ENCODE measurements around the gene AAMDC.

DNA sequence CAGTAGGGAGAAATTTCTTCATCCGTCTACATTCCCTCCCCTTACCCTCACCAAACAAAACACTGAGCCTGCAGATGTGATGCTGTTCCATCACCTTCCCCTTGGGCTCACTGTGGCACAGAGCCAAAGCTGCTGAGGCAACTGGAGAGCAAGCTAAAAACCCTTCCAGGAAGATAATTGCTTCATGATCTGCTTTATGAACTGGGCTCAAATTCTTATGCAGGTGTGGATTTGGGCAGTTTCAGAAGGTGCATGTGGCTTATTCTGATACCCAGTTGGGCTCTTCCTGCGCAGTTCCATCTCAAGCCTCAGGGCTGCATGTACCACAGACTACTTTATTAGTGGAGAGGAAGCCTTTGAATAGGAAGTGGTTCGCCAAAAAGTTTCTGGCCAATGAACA, 58.3 kb downstream of the AAMDC start:
- TF ChIP-seq CTCF (IDR thresholded peaks at IDR 0.05; ENCODE audit: low read depth, low read length, poor library complexity, severe bottlenecking) (no peak), EZH2phosphoT487 (IDR thresholded peaks at IDR 0.05; ENCODE audit: borderline replicate concordance, low read length) (no peak)

Data from DOHH2 (cell line).